Measurements from ENCODE around the gene CPT2.
"Not testable (repeated sequence)": the region's sequence is repeated elsewhere in the genome, so short reads cannot be mapped to it uniquely, and the experiment has no call there.

CPT2 gene

DNA sequence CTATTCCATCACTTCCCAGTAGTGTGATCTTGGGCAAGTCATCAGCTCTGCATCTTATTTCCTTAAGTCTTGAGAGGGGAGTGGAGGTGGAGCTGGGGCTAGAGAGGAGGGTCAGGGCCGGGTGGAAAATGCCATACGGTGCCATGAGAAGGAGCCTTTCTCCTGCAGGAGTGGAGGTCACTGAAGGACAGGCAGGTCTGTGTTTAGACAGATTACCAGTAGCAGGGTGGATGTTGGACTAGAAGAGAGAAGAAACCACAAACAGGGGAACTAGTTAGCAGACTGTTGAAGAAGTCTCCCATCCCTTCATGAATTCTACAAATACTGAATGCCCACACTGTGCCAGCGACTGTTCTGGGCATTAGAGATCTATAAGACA, 13.9 kb upstream of the CPT2 start:
- DNase-seq (ENCODE audit: low read depth), result no peak

DNA sequence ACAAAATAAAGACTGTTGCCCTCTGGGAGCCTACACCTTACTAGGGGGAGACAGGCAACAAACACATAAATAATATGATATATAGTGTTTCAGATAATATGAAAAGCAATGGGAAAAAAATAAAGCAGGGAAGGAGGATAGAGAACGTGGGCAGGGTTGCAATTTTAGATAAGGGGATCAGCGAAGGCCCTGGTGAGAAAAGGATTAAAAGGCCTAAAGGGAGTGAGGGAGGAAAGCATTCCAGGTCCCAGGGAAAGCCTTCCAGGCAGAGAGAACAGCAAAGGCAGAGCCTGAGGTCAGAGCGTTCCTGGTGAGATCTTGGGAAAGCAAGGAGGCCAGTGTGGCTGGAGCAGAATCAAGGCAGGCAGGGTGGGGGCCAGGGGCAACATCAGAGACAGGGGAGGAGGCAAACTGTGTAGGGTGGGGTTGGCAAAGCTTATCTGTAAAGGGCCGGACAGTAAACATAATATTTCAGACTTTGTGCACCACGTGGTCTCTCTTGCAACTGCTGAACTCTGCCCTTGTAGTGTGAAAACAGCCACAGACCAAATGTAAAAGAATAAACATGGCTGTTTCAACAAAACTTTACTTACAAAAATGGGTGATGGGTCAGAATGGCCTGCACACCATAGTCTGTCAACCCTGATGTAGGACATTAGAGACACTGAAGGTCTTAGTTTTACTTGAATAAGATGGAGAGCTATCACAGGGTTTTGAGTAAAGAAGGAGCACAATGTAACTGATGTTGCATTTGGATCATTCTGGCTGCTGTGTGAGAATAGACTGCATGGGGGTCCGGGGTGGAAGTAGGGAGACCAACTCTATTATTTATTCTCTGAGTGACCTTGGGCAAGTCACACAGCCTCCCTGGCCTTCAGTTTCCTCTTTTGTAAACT, 13.3 kb upstream of the CPT2 start:
- no peak for DNase-seq (ENCODE audit: low read depth)

DNA sequence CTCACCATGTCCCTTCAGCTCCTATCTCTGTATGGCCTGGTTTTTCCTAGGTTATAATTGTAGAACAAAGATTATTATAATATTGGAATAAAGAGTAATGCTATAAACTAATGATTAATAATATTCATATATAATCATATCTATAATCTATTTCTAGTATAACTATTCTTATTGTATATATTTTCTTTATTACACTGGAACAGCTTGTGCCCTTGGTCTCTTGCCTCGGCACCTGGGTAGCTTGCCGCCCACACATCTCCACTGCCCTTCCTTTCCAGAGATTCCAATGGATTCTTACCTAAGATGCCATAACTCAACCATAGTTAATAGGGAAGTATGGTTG, 10.7 kb upstream of the CPT2 start:
- DNase-seq (ENCODE audit: low read depth), result not testable (repeated sequence)

GRCh38 chr1:53186533-53186932, 10.1 kb upstream of the CPT2 start:
- DNase-seq (ENCODE audit: low read depth), result no peak

DNA sequence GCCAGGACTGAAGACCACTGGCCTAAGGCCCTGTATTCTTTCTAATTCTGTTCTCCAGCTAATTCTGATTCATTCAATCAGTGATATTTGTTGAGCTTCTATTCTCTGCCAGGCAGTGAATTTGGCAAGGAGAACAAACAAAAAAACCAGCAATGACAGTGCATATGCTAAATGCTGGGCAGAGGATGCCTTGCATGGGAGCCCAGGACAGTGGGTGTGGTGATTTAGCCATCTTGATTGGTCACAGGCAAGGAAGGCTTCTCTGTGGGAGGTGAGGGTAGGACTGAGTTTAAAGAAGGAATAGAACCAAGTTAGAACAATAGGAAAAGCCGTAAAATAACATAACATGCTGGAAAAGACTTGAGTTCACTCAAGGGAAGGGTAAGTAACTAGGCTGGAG, 9.2 kb upstream of the CPT2 start:
- no peak for DNase-seq (ENCODE audit: low read depth)

DNA sequence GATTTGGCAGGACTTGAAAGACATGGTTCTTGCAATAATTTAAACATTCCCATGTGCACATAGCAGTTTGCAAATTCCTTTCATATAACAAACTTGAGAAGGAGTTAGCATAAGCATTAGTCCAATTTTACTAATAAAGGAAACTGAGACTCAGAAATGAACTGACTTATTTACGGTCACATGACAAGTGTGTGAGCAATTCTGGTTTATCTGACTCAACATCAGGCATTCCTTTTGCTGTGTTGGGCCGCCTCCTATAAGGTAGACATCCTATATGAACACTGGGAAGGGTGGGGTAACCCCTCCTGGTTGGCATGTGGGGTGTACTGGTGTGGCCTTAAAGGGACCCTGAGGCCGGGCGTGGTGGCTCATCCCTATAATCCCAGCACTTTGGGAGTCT, 8.5 kb upstream of the CPT2 start:
- no peak for DNase-seq (ENCODE audit: low read depth)

DNA sequence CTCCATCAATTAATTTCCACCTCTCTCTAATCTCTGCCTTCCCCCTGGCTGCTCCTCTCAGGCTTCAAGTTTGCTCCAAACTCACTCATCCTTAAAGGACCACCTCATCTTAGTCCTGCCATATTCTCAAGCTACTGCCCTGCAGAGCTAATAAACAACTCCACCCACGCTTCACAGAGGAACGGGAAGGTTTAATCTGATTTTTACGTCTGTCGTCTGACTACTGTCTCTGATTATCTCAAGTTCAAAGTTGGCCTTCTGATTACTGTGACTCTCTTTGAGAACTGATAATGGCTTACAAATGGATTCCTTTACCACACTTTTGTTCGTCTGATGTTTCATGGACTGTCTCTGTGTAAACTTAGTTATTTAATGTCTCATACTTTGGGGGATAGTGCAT, 7.6 kb upstream of the CPT2 start:
- DNase-seq (ENCODE audit: low read depth), result no peak

DNA sequence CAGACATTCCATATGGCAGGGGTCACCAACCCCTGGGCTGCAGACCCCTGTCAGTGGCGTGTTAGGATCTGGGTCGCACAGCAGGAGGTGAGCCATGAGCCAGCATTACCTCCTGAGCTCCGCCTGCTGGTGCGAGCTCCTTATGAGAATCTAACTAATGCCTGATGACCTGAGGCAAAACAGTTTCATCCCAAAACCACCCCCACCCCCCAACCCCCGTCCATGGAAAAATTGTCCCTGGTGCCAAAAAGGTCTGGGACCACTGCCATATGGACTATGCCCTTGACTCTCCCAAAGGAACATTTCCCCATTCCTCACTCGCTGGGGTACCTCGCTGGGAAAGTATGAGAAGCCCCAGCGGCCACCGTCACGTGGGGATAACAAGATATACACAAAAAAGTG, 6.4 kb upstream of the CPT2 start:
- no peak for DNase-seq (ENCODE audit: low read depth)

DNA sequence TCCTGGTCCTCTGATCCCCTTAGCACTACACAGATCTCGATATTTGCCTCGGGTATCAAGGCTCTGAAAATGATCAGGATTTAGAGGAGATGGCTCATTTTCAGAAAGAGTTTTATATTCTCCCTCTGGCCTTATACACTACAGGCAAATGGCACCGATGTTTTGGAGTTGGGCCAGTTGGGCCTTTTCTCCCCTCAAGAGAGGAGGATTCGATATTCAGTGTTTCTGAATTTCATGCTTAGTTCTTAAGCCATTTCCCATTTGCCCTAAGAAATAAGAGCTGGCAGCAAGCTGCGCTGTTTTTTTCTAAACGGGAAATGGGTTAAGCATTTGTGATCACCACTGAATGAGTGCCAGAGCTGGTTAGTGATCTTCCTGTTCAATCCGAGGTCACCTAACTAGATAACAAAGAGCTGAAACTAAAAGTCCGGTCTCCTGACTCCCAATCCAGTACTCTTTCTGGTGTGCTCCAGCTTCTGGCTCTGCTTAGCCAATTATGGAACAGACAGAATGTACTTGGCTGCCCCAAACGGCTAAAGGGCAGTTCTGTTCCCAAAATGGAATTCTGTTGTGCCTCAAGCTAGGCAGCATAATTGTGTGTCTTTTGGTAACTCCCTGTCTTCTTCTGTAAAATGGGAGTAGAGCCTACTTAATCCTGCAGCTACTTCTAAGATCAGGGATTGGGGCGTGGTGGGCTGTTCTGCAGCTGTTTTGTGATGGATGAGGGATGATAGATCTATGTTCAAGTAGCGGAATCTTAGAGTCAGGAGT, 1.2 kb upstream of the CPT2 start:
- no peak for DNase-seq (ENCODE audit: low read depth)

DNA sequence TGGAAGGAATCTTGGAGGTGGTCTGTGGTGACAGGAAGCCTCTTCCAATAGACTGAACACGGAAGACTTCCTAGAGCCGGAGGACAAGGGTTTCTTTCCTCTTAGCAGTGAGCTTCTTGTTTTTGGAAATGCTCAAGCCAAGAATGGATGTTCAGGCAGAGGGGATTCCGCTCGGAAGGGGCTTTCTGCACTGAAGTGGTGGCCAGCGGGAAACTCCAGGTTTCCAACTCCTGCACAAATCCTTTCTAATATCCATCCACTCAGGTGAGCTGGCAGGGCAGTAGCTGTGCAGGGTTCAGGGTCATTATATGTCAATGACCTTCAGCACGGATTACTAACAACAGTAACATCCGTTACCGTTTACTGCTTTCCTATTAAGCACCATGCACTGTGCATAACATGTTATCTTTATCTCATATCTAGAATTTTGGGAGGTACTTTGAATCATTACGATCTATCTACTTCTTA, 573 bp upstream of the CPT2 start:
- DNase-seq (ENCODE audit: low read depth), result no peak

- DNase-seq (ENCODE audit: low read depth), result no peak
Measured at GRCh38 chr1:53197291-53198200, 922 bp downstream of the CPT2 start.

DNA sequence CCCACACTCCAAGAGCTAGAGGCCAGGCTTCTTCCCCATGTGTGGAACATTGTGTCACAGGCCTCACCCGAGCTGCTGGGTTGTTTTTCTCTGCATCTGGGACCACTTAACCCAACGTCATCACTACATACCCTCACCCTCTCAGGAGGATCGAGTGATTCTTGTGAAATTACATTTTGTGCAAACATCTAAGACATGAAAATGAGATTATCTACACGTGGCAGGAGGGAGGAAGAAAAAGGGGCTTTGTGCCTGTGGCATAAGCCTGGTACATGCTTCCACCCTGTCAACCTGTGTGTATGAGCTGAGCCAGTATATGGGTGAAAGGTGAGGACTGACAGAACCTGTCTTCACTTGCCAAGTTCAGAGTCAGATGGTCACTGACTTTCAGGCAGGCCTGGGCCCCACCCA, 1.6 kb downstream of the CPT2 start:
- no peak for DNase-seq (ENCODE audit: low read depth)

DNA sequence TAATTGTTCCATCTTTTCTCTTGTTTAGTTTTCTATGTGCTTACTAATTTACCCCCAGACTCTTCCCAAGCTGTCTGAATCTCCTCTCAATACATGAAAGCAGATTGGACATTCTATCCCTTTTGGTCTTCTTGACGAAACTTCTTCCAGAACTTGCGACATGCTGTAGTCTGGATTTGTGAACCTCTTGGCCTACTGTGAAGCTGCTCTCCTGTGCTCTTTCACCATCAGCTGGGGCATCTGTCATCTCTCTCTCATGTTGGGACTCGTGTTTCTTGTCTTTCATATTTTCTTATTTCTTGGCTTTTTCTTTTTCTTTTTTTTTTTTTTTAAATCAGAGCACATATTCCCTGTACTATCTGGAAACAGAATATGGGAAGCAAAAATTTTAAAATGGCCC, 6.8 kb downstream of the CPT2 start:
- no peak for DNase-seq (ENCODE audit: low read depth)

- not testable (repeated sequence) for DNase-seq (ENCODE audit: low read depth)
Measured at GRCh38 chr1:53205496-53205895, 8.9 kb downstream of the CPT2 start.

- not testable (repeated sequence) for DNase-seq (ENCODE audit: low read depth)
Measured at GRCh38 chr1:53206083-53206685, 9.6 kb downstream of the CPT2 start.

DNA sequence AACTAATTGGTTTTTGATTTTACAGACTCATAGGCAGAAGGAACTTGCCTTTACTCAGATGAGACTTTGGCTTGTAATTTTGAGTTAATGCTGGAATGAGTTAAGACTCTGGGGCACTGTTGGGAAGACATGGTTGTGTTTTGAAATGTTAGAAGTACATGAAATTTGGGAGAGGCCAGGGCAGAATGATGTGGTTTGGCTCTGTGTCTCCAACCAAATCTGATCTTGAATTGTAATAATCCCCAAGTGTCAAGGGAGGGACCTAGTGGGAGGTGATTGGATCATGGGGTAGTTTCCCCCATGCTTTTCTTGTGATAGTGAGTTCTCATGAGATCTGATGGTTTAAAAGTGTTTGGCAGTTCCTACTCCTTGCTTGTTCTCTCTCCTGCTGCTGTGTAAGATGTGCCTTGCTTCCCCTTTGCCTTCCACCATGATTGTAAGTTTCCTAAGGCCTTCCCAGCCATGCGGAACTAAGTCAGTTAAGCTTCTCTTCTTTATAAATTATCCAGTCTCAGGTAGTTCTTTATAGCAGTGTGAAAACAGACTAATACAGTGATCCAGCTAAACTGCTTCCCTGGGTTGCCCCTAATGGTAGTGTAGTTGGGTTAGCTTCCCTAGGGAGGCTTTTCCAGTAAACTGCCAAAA, 10.2 kb downstream of the CPT2 start:
- DNase-seq (ENCODE audit: low read depth), result no peak

- no peak for DNase-seq (ENCODE audit: low read depth)
Measured at GRCh38 chr1:53207726-53208125, 11.1 kb downstream of the CPT2 start.

DNA sequence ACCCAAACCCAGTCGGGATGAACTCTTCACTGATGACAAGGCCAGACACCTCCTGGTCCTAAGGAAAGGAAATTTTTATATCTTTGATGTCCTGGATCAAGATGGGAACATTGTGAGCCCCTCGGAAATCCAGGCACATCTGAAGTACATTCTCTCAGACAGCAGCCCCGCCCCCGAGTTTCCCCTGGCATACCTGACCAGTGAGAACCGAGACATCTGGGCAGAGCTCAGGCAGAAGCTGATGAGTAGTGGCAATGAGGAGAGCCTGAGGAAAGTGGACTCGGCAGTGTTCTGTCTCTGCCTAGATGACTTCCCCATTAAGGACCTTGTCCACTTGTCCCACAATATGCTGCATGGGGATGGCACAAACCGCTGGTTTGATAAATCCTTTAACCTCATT, 13.7 kb downstream of the CPT2 start:
- DNase-seq (ENCODE audit: low read depth), result no peak

DNA sequence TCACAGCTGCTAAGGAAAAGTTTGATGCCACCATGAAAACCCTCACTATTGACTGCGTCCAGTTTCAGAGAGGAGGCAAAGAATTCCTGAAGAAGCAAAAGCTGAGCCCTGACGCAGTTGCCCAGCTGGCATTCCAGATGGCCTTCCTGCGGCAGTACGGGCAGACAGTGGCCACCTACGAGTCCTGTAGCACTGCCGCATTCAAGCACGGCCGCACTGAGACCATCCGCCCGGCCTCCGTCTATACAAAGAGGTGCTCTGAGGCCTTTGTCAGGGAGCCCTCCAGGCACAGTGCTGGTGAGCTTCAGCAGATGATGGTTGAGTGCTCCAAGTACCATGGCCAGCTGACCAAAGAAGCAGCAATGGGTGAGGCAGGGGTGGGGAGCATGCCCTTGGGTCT, 14.3 kb downstream of the CPT2 start:
- no peak for DNase-seq (ENCODE audit: low read depth)

- no peak for DNase-seq (ENCODE audit: low read depth)
Measured at GRCh38 chr1:53214376-53214940, 17.8 kb downstream of the CPT2 start.

DNA sequence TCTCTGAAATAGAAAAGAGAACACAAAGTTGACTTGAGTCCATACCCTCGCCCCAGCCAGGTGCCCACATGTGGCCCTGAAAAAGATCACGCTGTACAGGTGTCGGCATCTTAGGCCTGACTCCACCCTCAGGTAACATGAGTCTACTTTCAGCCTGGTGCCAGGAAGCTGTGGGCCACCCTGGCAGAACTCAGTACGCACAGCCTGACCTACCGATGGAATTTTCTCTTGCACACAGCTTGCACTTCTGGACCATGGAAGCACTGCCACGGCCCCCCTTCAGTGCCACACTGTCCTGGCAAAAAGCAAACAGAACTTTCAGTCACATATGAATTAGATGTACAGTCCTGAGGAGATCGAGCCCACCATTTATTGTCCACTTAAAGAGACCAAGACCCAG, 21.6 kb downstream of the CPT2 start:
- no peak for DNase-seq (ENCODE audit: low read depth)
